HG02938 (cell line): ENCODE measurements around the gene AJM1.
"Not testable (repeated sequence)": the region's sequence is repeated elsewhere in the genome, so short reads cannot be mapped to it uniquely, and the experiment has no call there.

ENCODE experiments used
- ATAC-seq: cut with Tn5 transposase; IDR thresholded peaks from one replicate; pipeline ENCODE4 v1.9.1; 2021; ENCODE audit warnings: mild to moderate bottlenecking, moderate library complexity; ENCODE audit not compliant: unreplicated experiment

Gene AJM1

GRCh38 chr9:136842380-136842948 lies at the start of gene AJM1:
AJM1 (plus strand) TSS chr9:136842478; CDS start chr9:136844415, 1,937 bp downstream.
- ATAC-seq = not testable (repeated sequence)

GRCh38 chr9:136793086-136793946 lies 49.0 kb upstream of the AJM1 start:
- ATAC-seq = no peak

DNA sequence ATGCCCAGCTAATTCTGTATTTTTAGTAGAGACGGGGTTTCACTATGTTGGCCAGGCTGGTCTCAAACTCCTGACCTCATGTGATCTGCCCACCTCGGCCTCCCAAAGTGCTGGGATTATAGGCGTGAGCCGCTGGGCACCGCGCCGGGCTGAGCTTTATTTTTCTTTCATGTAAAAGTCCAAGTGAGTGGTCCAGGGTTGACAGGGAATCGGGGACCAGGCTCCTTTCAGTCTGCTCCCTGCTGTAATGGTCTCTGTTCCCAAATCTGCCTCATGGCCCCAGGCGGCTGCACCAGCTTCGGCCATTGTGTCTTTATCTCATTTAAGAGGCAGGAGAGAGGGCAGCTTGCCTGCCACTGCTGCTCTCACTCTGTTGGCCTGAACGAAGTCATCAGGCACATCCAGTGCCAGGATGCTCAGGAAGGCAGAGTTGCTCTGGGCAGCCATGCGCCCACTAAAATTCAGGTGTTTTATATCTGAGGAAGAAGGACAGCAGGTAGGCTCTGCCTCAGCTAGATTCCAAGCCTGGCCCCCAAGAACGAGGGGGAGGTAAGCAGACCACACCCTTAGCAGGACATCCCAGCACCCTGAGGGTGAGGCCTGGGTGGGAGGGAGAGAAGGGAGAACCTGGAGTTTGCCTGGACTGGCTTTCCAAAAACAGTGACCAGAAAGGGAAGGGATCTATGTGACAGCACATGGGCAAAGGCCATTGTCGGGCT lies 47.8 kb upstream of the AJM1 start:
- ATAC-seq = no peak

DNA sequence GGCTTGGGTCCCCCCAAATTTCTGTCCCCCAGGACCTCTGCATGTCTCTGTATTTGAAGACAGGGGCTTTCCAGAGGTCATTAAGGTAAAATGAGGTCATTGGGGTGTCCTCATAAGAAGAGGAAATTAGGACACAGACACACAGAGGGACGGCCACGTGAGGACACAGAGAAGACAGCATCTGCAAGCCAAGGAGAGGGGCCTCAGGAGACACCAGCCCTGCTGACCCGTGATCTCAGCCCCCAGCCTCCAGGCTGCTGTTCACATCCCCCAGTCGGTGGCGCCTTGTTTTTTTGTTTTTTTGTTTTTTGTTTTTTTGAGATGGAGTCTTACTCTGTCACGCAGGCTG lies 47.3 kb upstream of the AJM1 start:
- no peak for ATAC-seq

DNA sequence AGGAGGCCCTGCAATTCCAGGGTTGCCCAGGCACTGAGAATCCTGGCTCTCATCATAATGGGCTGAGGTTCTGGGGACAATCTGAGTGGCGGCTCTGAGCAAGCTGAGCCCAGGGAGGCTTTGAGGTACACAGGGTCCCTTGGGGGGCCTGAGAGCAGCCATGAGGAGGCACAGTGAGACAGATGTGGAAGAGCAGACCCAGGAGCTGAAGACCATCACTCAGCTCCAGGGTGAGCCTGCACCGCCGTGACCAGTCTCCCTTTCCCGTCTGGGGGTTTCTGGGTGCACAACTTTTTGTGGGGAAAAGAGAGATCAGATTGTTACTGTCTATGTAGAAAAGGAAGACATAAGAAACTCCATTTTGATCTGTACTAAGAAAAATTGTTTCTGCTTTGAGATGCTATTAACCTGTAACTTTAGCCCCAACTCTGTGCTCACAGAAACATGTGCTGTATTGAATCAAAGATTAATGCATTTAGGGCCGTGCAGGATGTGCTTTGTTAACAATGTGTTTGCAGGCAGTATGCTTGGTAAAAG lies 46.0 kb upstream of the AJM1 start, which contains the start of gene CCDC183:
TSS of gene CCDC183 (plus strand) at position 101 of the 537 bp plus-strand sequence. CDS start at position 161, 60 bp downstream.
- ATAC-seq = no peak

DNA sequence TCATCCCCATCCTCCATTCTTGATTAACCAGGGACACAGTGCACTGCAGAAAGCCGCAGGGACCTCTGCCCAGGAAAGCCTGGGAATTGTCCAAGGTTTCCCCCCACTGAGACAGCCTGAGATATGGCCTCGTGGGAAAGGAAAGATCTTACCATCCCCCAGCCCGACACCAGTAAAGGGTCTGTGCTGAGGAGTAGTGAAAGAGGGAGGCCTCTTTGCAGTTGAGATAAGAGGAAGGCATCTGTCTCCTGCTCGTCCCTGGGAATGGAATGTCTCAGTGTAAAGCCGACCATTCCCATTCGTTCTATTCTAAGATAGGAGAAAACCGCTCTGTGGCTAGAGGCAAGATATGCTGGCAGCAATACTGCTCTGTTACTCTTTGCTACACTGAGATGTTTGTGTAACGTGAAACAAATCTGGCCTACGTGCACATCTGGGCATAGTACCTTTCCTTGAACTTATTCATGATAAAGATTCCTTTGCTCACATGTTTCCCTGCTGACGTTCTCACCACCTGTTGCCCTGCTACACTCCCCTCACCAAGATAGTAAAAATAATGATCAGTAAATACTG lies 45.4 kb upstream of the AJM1 start:
- ATAC-seq = not testable (repeated sequence)

- no peak for ATAC-seq
These were observed 43.6 kb upstream of the AJM1 start for GRCh38 chr9:136798708-136799078.

- ATAC-seq = no peak
These were observed 43.0 kb upstream of the AJM1 start for GRCh38 chr9:136799079-136799853.

DNA sequence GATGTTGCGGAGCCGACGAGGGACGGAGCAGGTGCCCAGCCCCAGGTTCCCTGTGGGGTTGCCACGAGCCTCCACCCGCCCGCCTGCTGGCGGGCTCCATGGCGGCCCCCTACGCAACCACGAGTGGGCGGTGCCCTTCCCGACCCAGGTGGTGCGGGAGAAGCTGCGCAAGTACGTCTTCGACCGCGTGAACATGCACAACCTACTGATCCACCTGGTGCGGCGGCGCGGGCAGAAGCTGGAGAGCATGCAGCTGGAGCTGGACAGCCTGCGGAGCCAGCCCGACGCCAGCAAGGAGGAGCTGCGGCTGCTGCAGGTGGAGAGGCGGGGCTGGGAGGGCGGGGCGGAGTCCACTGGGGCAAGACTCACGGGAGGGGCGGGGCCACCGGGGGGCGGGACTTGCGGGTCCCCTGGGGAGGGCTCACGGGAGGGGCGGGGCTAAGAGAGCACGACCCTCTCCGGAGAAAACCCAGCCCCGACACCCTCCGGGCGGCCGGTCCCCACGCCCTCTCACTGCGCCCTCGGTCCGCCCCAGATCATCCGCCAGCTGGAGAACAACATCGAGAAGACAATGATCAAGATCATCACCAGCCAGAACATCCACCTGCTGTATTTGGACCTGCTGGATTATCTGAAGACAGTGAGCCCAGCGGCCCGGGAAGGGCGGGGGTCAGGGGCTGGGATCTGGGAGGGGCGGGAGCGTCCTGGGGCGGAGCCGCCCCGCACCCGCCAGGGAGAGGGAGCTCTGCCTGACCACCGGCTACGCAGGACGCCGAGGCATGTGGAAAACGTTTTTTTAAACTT lies 42.2 kb upstream of the AJM1 start:
- ATAC-seq = no peak

- ATAC-seq = no peak
These were observed 40.0 kb upstream of the AJM1 start for GRCh38 chr9:136802321-136802720.

- not testable (repeated sequence) for ATAC-seq
These were observed 39.2 kb upstream of the AJM1 start for GRCh38 chr9:136803009-136803550.

DNA sequence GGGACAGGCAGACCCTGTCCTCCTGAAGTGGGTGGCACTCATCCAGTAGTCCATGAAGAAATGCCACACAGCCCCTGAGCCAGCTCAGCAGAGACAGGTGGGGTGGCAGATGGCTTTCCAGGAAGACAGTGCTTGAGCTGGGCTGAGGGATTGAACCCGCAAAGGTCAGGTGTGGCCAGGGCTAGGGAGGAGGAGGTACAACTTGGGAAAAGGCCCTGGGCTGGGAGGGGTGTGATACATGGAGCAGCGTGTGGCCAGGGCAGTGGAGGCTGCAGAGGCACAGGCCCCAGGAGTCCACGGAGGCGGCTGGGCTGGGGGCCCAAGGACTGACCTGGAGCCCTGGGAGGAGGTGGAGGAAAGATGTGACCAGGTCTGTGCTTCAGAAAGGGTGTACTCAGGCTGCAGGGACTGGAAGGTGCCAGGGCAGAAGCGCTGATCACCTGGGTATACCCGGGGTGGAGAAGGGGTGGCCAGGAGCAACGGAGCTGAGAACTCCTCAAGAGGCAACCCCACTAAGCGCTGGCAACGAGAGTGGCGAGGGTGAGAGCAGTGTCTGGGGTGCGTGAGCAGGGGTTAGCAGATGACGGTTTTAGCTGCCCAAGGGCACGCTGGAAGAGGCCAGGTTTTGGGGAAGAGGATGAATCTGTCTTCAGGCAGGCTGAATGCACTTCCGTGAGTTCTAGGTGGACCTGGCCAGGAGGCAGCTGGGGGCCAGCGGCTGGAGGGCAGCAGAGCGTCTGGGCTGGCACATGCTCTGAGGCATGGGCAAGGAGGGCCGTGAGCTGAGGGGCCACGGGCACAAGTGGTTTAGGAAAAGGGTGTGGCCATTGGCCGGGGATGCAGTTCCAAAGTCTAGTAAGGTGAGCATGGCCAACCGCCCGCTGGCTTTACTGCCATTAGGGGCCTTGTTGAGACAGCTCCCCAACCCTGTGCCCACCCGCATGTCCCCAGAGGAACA lies 38.4 kb upstream of the AJM1 start:
- ATAC-seq = no peak

GRCh38 chr9:136804509-136805206 lies 37.6 kb upstream of the AJM1 start:
- no peak for ATAC-seq

DNA sequence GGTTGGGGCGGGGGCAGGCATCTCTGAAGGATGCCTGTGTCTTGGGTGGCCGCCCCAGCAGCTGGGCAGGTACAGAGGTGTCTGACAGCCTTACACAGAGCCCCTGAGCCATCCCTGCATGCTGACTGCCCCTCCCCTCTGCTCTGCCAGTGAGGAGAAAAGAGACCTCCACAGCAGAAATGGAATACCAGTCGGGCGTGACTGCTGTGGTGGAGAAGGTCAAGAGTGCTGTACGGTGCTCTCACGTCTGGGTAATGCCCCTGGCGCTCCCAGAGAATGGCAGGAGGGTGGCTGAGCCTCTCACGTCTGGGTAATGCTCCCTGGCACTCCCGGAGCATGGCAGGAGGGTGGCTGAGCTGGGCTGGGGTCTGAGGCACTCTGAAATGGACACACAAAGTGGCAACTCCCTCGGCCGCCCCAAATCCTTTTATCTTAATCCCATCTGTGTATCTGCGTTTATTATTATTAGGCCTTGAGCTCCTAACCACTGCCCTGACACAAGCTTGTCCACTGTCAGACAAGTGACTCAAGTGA lies 37.0 kb upstream of the AJM1 start:
- ATAC-seq = no peak

DNA sequence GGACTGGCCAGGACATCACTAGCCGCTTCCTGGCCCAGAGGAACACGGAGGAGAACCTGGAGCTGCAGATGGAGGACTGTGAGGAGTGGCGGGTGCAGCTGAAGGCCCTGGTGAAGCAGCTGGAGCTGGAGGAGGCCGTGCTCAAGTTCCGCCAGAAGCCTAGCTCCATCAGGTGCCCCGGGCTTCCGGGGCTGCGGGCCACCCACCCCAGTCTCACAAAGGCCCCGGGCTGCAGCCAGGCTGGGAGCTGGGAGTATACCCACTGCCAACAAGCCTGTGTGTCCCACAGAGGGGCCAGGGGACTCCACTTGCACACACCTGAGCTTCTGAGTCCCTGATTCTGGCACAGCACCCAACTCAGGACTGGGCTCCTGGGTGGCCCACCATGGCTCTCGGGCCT lies 36.2 kb upstream of the AJM1 start:
- ATAC-seq = no peak

DNA sequence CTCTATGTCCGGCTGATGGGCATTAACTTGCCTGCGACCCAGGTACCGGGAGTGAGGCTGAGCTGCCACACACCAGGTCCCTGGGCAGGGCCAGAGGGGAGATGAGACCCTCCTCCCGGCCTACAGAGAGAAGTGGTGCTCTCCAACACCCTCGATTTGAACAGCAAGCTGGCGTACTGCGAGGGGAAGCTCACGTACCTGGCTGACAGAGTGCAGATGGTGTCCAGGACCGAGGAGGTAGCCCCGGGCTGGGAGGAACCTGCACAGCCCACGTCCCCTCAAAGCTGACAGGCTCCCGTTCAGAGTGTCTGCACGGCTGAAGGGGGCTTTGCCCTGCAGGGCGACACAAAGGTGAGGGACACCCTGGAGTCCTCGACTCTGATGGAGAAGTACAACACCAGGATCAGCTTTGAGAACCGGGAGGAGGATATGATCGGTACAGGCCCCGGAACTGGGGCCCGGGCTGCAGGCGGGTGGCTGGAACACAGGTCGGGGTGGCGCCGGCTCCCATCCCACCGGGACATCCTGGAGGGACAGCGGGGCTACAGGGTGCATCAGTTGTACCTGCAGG lies 35.6 kb upstream of the AJM1 start:
- no peak for ATAC-seq
